ENCODE data around the gene ZNF700.
"Not testable (repeated sequence)": the region's sequence is repeated elsewhere in the genome, so short reads cannot be mapped to it uniquely, and the experiment has no call there.

Gene ZNF700

GRCh38 chr19:11948646-11949045 is 23.7 kb downstream of the ZNF700 start:
- peaks cover 76% of the 10 kb centered on the region for H3K9me3 ChIP-seq (ENCODE audit: insufficient read depth, low read depth, low read length)
- no peaks in the 10 kb centered on the region for H4K20me1 ChIP-seq (ENCODE audit: insufficient read depth, low read length, poor library complexity, severe bottlenecking)
- TF ChIP-seq CTCF (conservative IDR thresholded peaks at IDR 0.05; ENCODE audit: low read length) (no peak), EZH2phosphoT487 (IDR thresholded peaks at IDR 0.05; ENCODE audit: borderline replicate concordance) (no peak)
- H3K9ac ChIP-seq (ENCODE audit: low read depth, low read length, poor library complexity, severe bottlenecking), result no peak overlapping the region
- no peak overlapping the region for H2AFZ ChIP-seq (ENCODE audit: low read length)
- peaks cover 14% of the 10 kb centered on the region for H3K27me3 ChIP-seq (ENCODE audit: insufficient read depth, low read length, poor library complexity, severe bottlenecking)
- no peaks in the 10 kb centered on the region for H3K9me2 ChIP-seq (replicated peaks; ENCODE audit: low read depth, low read length)
- H3F3A ChIP-seq (ENCODE audit: low read depth), result no peaks in the 10 kb centered on the region
- no peaks in the 10 kb centered on the region for H3K4me1 ChIP-seq (ENCODE audit: insufficient read depth, low read length, poor library complexity, severe bottlenecking)
- H3K4me2 ChIP-seq (ENCODE audit: low read depth, low read length, poor library complexity, severe bottlenecking), result no peak overlapping the region
- no peak overlapping the region for H3K4me3 ChIP-seq (ENCODE audit: low read length, poor library complexity, severe bottlenecking)
- peaks cover 10% of the 10 kb centered on the region; the same call in 1 of the 2 replicates for H3K79me2 ChIP-seq (ENCODE audit: insufficient read depth, low read length)
- H3K36me3 ChIP-seq (ENCODE audit: insufficient read depth, low read length), result peaks cover 64% of the 10 kb centered on the region

GRCh38 chr19:11949201-11949600 is 24.3 kb downstream of the ZNF700 start:
- H3K4me2 ChIP-seq (ENCODE audit: low read depth, low read length, poor library complexity, severe bottlenecking), result no peak overlapping the region
- no peaks in the 10 kb centered on the region for H3K4me1 ChIP-seq (ENCODE audit: insufficient read depth, low read length, poor library complexity, severe bottlenecking)
- no peaks in the 10 kb centered on the region for H3F3A ChIP-seq (ENCODE audit: low read depth)
- H3K9me2 ChIP-seq (replicated peaks; ENCODE audit: low read depth, low read length), result no peaks in the 10 kb centered on the region
- peaks cover 7% of the 10 kb centered on the region; the same call in 1 of the 2 replicates for H3K79me2 ChIP-seq (ENCODE audit: insufficient read depth, low read length)
- H3K36me3 ChIP-seq (ENCODE audit: insufficient read depth, low read length), result peaks cover 58% of the 10 kb centered on the region
- H4K20me1 ChIP-seq (ENCODE audit: insufficient read depth, low read length, poor library complexity, severe bottlenecking), result no peaks in the 10 kb centered on the region
- H3K9me3 ChIP-seq (ENCODE audit: insufficient read depth, low read depth, low read length), result peaks cover 71% of the 10 kb centered on the region
- no peak overlapping the region for H3K9ac ChIP-seq (ENCODE audit: low read depth, low read length, poor library complexity, severe bottlenecking)
- H2AFZ ChIP-seq (ENCODE audit: low read length), result no peak overlapping the region
- H3K27me3 ChIP-seq (ENCODE audit: insufficient read depth, low read length, poor library complexity, severe bottlenecking), result peaks cover 14% of the 10 kb centered on the region
- no peak overlapping the region for H3K4me3 ChIP-seq (ENCODE audit: low read length, poor library complexity, severe bottlenecking)
- TF ChIP-seq EZH2phosphoT487 (IDR thresholded peaks at IDR 0.05; ENCODE audit: borderline replicate concordance) (no peak), CTCF (conservative IDR thresholded peaks at IDR 0.05; ENCODE audit: low read length) (no peak)

DNA sequence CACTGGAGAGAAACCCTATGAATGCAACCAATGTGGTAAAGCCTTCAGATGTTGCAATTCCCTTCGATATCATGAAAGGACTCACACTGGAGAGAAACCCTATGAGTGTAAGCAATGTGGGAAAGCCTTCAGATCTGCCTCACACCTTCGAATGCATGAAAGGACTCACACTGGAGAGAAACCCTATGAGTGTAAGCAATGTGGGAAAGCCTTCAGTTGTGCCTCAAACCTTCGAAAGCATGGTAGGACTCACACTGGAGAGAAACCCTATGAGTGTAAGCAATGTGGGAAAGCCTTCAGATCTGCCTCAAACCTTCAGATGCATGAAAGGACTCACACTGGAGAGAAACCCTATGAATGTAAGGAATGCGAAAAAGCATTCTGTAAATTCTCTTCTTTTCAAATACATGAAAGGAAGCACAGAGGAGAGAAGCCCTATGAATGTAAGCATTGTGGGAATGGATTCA is 24.7 kb downstream of the ZNF700 start:
- not testable (repeated sequence) for H2AFZ ChIP-seq (ENCODE audit: low read length); H3K9me2 ChIP-seq (replicated peaks; ENCODE audit: low read depth, low read length); H3K4me2 ChIP-seq (ENCODE audit: low read depth, low read length, poor library complexity, severe bottlenecking); H3F3A ChIP-seq (ENCODE audit: low read depth); H3K4me3 ChIP-seq (ENCODE audit: low read length, poor library complexity, severe bottlenecking); H4K20me1 ChIP-seq (ENCODE audit: insufficient read depth, low read length, poor library complexity, severe bottlenecking); H3K4me1 ChIP-seq (ENCODE audit: insufficient read depth, low read length, poor library complexity, severe bottlenecking); H3K9ac ChIP-seq (ENCODE audit: low read depth, low read length, poor library complexity, severe bottlenecking); H3K79me2 ChIP-seq (ENCODE audit: insufficient read depth, low read length)
- Histone ChIP-seq H3K9me3 (ENCODE audit: insufficient read depth, low read depth, low read length) (peaks cover 66% of the 10 kb centered on the region), H3K36me3 (ENCODE audit: insufficient read depth, low read length) (peaks cover 54% of the 10 kb centered on the region), H3K27me3 (ENCODE audit: insufficient read depth, low read length, poor library complexity, severe bottlenecking) (peaks cover 14% of the 10 kb centered on the region)

GRCh38 chr19:11950312-11950711 is 25.4 kb downstream of the ZNF700 start:
- Histone ChIP-seq H3K4me2 (ENCODE audit: low read depth, low read length, poor library complexity, severe bottlenecking) (no peak overlapping the region), H3F3A (ENCODE audit: low read depth) (no peaks in the 10 kb centered on the region), H3K4me3 (ENCODE audit: low read length, poor library complexity, severe bottlenecking) (no peak overlapping the region), H4K20me1 (ENCODE audit: insufficient read depth, low read length, poor library complexity, severe bottlenecking) (no peaks in the 10 kb centered on the region), H3K27me3 (ENCODE audit: insufficient read depth, low read length, poor library complexity, severe bottlenecking) (peaks cover 14% of the 10 kb centered on the region), H3K9me2 (replicated peaks; ENCODE audit: low read depth, low read length) (no peaks in the 10 kb centered on the region), H3K4me1 (ENCODE audit: insufficient read depth, low read length, poor library complexity, severe bottlenecking) (no peaks in the 10 kb centered on the region), H3K79me2 (ENCODE audit: insufficient read depth, low read length) (peaks cover 6% of the 10 kb centered on the region; the same call in 1 of the 2 replicates), H3K36me3 (ENCODE audit: insufficient read depth, low read length) (peaks cover 54% of the 10 kb centered on the region), H3K9me3 (ENCODE audit: insufficient read depth, low read depth, low read length) (peaks cover 61% of the 10 kb centered on the region), H3K9ac (ENCODE audit: low read depth, low read length, poor library complexity, severe bottlenecking) (no peak overlapping the region), H2AFZ (ENCODE audit: low read length) (no peak overlapping the region)
- TF ChIP-seq CTCF (conservative IDR thresholded peaks at IDR 0.05; ENCODE audit: low read length) (no peak), EZH2phosphoT487 (IDR thresholded peaks at IDR 0.05; ENCODE audit: borderline replicate concordance) (no peak)
